Dedifferentiated amniotic fluid mesenchymal stem cell (primary cell): Measurements from ENCODE around the gene TMEM97.
"Not testable (repeated sequence)": the region's sequence is repeated elsewhere in the genome, so short reads cannot be mapped to it uniquely, and the experiment has no call there.

Experiments used
- DNase-seq: peaks from one replicate; pipeline ENCODE4 v3.0.0-alpha.2; 2016; ENCODE audit errors: extremely low spot score

Gene TMEM97

DNA sequence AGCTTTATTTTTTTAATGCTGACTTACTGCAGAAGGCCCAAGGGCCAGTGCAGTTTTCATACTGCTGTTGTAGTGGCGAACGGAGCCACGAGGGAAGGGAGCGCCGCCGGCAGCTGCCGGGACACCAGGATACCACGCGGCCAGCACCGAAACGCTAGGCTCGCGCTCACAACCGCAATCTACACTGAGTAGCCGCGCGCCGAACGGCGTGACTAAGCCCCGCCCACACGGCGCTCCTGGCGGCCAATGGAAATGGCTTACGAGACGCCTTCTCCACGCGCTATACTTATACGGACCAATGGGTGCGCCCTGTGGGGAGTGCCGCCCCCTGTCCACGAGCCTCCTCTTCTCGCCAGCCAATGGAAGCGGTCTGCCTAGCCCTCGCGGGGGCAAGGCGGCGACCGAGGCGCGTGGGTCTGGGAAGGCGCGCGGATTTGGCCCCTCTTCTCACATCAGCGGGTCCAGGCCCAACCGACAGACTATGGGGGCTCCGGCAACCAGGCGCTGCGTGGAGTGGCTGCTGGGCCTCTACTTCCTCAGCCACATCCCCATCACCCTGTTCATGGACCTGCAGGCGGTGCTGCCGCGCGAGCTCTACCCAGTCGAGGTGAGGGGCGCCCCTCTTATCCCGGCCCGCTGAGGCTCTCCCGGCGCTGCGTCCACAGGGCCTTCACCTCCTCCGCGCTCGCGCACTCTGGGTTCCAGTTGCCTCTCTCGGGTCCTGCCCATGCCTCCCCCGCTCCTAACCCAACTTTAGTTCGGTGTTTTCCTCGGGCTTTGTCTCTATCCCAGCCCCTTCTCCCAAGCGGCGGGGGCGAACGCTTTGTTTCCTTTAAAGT is at the start of gene TMEM97:
Gene TMEM97 (plus strand): TSS at position 442 of the 839 bp plus-strand sequence. CDS start 40 bp downstream, at position 482.
- DNase-seq: peak; percentile 97

DNA sequence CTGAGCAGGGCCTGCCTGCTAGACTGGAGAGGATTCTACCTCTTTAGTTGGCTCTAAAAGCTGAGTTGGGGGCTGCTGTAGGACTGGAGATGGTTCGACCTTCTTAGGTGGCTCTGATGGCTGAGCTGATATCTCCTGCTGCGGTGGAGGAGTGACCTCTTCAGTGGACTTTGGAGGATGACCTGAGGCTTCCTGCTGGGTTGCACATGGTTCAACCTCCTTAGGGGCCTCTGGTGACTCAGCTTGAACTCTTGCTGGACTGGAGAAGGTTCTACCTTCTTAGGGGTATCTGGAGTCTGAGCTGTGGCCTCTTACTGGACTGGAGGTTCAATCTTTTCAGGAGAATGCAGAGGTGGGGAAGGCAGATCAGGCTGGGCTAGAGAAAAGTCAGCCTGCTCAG is 48.9 kb upstream of the TMEM97 start:
- DNase-seq: no peak

DNA sequence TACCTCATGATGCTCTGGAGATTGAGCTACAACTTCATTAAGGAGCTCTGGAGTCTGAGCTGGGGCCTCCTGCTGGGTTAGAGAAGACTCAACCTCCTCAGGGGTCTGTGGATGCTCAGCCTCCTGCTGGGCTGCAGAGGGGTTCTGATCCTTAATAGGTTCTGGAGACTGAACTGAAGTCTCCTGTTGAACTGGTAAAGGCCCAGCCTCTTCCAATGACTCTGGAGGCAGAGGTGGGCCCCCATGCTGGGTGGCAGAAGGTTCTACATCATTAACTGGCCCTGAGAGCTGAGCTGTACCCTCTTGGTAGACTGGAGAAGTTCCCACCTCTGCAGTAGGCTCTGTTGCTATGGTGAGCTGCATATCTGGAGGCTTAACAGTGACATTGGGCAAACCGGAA is 48.1 kb upstream of the TMEM97 start:
- DNase-seq: no peak

DNA sequence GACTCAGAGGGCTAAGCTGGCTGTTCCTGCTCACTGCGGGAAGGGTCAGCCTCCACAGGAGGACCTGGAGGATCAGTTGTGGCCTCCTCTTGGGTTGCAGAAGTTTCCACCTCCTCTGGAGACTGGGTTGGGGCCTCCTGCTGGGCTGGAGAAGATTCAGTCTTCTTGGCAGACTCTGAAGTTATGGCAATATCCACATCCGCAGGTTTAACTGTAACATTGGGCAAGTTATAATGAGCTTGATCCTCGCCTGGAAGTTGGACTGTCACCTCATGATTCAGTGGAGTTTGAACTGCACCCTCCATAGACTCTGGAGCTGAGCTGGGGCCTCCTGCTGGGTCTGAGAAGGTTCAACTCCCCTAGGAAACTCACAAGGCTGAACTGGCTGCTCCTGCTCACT is 47.6 kb upstream of the TMEM97 start:
- DNase-seq: no peak

DNA sequence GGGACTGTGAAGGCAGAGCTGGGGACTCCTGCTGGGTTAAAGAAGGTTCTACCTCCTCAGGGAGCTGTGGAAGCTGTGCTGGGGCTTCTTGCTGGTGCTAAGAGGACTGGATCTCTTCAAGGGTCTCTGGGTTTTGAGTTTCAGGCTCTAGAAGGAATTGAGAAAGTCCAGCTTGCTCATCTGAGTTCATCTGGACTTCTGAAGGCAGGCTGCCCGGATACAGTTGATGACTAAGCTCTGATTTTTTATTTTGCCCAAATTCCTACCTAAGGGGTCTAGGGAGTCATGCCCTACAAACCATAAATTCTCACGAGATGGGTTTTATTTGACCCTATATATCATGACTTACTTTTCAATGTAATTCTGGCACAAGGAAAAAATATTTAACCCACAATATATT is 46.8 kb upstream of the TMEM97 start:
- no peak for DNase-seq

DNA sequence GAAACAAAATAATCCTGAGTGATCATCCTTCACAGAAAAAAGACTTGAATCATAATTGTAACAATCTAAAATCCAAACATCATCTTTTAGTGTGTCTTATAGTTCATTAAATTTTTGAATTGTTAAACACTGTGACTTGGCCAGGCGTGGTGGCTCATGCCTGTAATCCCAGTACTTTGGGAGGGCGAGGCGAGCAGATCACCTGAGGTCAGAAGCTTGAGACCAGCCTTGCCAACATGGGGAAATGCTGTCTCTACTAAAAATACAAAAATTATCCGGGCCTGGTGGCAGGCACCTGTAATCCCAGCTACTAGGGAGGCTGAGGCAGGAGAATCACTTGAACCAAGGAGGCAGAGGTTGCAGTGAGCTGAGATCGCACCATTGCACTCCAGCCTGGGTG is 45.7 kb upstream of the TMEM97 start:
- not testable (repeated sequence) for DNase-seq

DNA sequence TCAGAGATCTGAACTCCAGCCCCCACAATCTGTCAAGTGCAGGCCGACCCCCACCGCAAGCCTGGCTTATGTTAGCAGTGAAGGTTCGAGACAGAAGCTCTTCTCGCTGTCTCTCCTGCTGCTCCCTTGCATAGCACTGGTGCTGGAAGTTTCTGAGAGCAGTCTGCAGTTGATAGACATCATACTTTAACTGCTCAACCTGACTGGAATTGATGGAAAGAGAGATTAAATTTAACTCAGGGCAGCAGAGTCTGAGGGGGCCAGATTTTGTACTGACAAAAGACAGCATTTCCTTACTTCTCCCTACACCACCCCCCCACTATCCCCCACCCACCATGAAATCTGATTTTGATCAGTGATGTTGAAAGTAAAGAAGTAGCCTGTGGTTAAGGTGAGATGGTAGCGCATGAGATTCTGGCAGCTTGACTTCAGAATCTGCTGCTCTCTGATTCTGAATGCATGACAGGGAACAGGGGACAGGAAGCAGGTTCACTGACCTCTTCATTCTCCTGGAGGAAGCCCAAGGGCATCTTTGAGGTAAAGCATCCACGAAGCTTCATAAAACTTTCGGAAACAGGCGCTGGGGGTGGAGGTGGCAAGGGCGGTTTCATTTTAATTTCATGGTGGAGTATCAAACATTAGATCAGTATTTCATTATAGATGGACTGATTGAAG is 44.3 kb upstream of the TMEM97 start:
- no peak for DNase-seq

DNA sequence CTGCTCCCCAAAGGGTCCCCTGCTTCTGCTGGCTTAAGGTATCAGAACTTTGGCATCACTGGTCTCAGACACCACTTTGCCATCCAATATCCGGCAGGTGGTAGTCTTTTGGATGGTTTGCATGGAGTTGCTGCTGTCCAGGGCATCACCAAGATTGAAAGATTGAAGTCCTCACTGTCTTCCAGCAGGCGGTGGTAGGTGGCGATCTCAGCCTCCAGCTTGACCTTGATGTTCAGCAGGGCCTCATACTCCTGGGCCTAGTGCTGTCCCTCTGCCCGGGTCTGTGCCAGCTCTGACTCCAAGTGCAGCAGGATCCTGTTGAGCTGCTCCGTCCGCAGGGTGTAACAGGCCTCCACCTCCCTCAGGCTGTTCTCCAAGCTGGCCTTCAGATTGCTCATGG is 43.0 kb upstream of the TMEM97 start:
- DNase-seq: no peak

DNA sequence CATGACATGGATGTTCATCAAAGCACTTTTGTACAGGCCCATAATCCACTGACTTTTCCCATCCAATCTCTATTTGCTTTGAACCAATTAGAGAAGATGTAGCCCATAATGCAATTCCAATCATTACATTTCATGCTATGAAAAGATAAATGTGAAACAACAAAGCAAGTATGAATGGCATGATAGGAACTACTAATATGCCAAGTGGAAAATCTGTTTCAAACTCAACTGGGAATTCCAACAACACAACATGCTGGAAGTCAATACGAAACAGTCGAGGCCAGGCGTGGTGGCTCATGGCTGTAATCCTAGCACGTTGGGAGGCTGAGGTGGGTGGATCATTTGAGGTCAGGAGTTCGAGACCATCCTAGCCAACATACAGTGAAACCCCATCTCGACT is 39.6 kb upstream of the TMEM97 start:
- DNase-seq: no peak

DNA sequence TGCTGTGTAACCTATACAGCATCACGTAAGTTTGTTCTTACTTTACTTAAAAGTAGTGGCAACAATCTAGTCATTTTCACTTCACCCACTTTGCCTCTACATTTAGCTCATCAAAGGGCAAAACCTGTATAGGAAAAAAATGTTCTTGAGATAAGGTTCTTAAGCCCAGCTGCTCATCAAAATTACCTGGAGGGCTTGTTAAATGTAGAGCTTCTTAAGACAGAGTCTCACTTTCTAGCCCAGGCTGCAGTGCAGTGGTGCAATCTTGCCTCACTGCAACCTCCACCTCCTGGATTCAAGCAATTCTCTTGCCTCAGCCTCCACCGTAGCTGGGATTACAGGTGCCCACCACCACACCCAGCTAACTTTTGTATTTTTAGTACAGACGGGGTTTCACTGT is 38.2 kb upstream of the TMEM97 start:
- DNase-seq: no peak

DNA sequence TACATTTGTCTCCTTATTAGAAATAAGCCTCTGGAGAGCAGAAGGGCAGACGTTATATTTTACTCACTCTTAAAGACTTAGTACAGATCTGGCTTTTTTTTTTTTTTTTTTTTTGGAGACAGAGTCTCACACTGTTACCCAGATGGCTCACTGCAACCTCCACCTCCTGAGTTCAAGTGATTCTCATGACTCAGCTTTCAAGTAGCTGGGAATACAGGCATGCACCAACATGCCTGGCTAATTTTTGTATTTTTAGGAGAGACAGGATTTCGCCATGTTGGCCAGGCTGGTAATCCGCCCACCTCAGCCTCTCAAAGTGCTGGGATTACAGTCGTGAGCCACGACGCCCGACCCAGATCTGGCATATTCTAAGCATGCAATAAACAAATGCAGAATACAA is 36.4 kb upstream of the TMEM97 start:
- DNase-seq: peak; percentile 53

DNA sequence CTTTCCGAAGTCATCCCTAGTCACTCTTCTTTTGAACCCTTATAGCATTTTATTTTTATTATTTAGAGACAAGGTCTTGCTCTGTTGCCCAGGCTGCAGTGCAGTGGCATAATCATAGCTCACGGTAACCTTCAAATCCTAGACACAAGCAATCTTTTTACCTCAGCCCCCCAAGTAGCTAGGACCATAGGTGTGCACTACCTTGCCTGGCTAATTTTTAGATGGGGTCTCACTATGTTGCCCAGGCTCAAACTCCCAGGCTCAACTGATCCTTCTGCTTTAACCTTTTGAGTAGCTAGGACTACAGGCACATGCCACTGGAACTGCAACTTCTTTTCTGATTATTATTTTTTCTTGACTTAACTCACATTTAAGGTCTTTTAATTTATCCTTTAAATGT is 33.0 kb upstream of the TMEM97 start:
- no peak for DNase-seq

DNA sequence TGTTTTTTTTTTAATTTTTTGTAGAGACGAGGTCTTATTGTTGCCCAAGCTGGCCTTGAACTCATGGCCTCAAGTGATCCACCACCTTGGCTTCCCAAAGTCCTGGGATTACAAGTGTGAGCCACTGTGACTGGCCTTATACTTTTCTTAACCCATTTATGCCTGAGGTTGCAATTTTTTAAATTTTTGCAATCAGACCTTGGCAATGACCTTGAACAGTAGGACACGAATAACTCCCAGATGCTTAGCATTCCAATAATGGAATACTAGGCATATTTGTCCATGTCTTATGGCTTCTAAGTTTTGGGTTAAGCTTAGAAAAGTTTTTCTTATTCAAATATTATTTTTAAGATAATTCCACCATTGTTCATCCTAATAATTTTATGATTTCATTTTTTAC is 28.3 kb upstream of the TMEM97 start:
- no peak for DNase-seq

DNA sequence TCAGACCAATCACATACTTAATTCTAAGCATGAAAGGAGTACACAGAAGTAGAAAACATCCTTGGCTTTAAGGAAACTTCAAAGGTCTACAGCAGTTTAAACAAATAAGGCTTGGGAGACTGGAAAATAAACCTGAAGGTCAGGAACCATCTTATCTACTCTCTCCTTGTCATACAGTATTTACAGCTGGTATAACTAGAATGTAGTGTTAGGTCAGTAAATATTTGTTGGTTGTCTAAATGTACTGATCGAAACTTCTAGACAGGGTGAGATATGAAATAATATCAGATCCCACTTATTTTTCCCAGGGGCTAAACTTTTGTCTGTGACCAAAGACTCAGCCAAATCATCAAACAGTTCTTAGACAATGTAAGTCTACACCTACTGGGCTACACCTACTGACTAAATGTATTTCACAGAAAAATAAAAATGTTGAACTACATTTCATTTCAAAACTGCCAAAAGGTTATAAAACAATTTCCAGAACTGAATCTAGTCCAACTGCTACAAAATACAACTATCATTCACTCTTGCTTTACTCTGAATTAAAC is 27.1 kb upstream of the TMEM97 start:
- no peak for DNase-seq

DNA sequence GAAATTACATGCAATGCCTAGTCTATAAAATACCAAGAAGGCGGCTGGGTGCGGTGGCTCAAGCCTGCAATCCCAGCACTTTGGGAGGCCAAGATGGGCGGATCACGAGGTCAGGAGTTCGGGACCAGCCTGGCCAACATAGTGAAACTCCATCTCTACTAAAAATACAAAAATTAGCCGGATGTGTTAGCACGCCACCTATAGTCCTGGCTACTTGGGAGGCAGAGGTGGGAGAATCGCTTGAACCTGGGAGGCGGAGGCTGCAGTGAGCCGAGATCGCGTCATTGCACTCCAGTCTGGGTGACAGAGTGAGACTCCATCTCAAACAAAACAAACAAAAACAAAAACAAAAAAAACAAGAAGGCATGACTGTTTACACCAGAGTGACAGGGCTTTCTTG is 26.1 kb upstream of the TMEM97 start:
- not testable (repeated sequence) for DNase-seq

DNA sequence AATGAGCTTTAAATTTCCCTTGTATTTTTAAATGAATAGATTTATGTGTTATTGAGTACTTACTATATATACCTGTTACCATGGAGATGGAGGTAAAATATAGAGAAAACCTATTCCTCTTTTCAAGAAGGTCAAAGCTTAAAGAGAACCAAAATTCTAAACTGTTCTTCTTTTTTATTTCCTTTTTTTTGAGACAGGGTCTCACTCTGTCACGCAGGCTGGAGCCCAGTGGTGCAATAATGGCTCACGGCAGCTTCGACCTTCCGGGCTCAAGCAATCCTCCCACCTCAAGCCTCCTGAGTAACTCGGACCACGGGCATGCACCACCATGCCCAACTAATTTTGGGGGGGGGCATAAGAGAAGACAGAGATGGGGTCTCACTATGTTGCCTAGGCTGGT is 25.0 kb upstream of the TMEM97 start:
- DNase-seq: no peak

DNA sequence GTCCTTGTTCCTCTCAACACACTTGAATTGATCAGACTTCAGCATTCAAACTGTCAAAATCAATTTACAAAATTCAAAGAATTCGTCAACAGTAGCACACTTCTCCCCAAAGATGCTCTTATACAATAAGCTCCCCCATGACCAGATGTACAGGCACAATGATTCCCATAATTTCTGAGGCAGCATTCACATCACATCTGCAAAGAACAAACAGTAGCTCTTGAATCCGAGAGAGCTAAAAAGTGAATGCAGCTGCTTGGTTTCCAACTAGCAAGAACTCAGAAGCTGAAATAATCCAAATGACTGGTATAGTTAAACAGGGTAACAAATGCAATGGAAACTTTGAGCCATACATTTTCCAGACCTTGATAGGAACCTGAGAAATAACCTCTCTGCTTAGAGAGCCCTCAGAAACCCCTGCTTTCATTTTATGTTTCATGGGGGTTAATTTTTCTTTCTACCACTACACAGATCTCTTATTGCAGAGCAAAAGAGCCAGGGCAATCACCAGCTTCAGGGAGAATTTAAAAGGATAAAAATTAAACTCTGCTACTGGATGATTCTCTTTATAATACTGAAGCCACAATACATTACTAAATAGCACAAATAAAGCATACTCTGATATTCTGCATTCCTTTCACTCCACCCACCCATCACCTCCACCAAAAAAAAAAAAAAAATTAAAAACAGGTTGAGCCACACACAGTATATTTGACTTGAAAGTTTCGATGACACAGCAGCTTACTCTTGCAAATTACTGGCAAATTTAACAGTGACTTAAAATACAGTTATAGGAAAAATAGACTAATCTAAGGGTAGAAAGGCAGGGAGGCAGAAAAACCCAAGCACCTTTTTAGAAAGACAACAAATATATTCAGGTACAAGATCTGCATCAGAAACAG is 23.1 kb upstream of the TMEM97 start:
- no peak for DNase-seq

DNA sequence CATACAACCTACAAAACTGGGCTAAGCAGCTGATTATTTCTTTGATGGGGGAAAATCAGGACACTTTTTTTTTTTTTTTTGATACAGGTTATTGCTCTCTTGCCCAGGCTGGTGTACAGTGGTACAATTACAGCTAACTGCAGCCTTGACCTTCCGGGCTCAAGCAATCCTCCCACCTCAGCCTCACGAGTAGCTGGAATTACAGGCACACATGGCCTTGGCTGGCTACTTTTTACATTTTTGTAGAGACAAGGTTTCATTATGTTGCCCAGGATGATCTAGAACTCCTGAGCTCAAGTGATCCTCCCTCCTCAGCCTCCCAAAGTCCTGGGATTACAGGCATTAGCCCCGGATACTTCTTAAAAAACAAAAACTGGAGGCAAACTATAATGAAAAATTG is 20.6 kb upstream of the TMEM97 start:
- DNase-seq: no peak

DNA sequence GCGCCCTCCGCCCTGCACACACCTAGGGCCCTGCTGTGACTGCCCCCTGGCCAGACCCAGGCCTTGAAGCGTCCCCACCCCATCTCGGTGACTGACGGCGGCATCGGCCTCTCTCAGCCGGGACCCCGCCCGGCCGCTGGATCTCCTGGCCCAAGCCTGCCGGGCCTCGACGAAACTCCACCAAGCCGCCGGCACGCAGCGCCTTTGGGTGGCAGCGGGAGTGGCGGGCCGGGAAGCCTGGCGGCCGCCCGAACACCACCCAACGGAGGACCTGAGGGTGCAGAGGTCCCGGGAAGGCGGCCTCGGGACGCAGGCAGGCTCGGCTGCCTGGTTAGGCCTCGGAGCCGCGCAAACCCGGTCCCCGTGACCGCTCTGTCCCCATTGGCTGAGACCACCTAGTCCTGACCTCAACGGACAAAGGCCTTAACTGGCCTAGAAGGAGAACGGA is 12.0 kb upstream of the TMEM97 start:
- DNase-seq: no peak

DNA sequence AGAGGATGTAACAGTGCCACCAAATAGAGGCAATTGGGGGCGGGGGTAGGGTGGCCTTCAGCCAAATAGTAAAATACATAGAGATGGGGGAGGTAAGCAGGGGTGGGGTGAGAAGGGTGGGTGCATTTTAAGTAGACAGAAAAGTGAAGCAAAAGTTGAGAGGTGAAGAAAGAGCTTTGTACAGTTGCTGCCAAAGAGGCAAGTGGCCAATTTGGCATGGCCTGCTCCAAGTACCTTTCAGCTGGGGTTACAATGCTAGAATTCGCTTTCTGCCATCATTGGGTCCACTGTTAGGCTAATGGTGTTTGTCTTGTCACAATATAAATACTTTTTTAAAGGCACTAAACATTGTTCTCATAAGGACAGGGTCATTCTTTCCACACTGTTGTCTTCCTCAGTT is 5.2 kb upstream of the TMEM97 start:
- DNase-seq: no peak

DNA sequence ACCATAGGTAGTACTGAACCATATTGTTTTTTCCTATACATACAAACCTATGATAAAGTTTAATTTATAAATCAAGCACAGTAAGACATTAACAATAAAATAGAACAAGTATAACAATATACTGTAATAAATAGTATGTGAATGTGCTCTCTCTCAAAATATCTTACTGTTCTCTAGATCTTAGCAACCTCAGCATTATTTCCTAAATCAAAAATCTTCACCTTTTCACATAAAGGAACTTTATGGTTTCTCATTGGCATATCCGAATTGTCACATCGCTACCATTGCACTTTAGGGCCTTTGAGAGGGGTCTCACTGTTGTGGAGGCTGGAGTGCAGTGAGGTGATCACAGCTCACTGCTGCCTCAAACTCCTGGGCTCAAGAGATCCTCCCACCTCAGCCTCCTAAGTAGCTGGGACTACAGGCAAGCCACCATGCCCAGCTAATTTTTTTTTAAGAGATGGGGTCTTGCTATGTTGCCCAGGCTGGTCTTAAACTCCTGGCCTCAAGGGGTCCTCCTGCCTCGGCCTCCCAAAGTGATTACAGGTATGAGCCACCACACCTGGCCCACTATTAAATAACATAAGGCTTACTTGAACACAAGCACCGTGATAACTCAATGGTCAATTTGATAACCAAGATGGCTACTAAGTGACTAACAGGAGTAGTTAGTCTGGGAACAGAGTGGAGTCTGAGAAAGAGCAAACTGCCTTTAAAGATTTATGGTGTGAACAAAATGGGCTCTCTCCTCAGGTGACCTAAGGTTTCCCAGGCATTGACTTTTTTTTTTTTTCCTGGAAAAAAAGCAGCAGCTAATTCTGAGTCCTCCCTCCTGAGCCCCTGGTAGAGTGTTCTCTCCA is 2.9 kb upstream of the TMEM97 start:
- no peak for DNase-seq
